Immature natural killer cell (primary cell): Measurements from ENCODE around the gene MRPS31. TPM values are rescaled to one million over a fixed set of nuclear protein-coding genes. Genes with fewer than 3 reads are reported as not detected.
"Not testable (repeated sequence)": the region's sequence is repeated elsewhere in the genome, so short reads cannot be mapped to it uniquely, and the experiment has no call there.

ENCODE experiments used
- DNase-seq, 3 donors: peaks; one replicate each; pipeline ENCODE4 v3.0.0; 2022; ENCODE audit warnings: mixed read lengths in 1 of 3
- H3K27ac Mint-ChIP-seq, 6 donors: one replicate each; pipeline ENCODE4 v1.8.0; 2020; ENCODE audit warnings: mixed read lengths in 6 of 6, mild to moderate bottlenecking in 5 of 6, inconsistent platforms in 4 of 6, moderate library complexity in 3 of 6
- H3K27me3 Mint-ChIP-seq, 3 donors: one replicate each; pipeline ENCODE4 v1.8.0; 2020 to 2021; ENCODE audit warnings: low read depth in 3 of 3, mild to moderate bottlenecking in 3 of 3, mixed read lengths in 3 of 3, moderate library complexity in 3 of 3, inconsistent platforms in 1 of 3
- H3K36me3 Mint-ChIP-seq, 3 donors: one replicate each; pipeline ENCODE4 v1.8.0; 2020; ENCODE audit warnings: mixed read lengths in 3 of 3, inconsistent platforms in 2 of 3, mild to moderate bottlenecking in 2 of 3
- H3K4me1 Mint-ChIP-seq, 2 donors: one replicate each; pipeline ENCODE4 v1.8.0; 2020; ENCODE audit warnings: inconsistent platforms in 2 of 2, mild to moderate bottlenecking in 2 of 2, mixed read lengths in 2 of 2, moderate library complexity in 1 of 2
- H3K4me3 Mint-ChIP-seq, 5 donors: one replicate each; pipeline ENCODE4 v1.8.0; 2020; ENCODE audit warnings: mild to moderate bottlenecking in 5 of 5, mixed read lengths in 5 of 5, inconsistent platforms in 3 of 5, moderate library complexity in 3 of 5
- H3K9me3 Mint-ChIP-seq, 6 donors: one replicate each; pipeline ENCODE4 v1.8.0; 2020; ENCODE audit warnings: mild to moderate bottlenecking in 6 of 6, mixed read lengths in 6 of 6, inconsistent platforms in 4 of 6, moderate library complexity in 3 of 6
- polyA plus RNA-seq, 3 donors: library from polyadenylated mRNA; unstranded; fragments of 300-500 nt; fragmentation: Illumina TruSeq; gene quantifications; one replicate each; pipeline ENCODE4 v1.2.3, GENCODE V29; 2021

The MRPS31 gene
- polyA plus RNA-seq, 3 donors from 2014 or later = 30.9 to 38.0 (median 33.4) TPM

DNA sequence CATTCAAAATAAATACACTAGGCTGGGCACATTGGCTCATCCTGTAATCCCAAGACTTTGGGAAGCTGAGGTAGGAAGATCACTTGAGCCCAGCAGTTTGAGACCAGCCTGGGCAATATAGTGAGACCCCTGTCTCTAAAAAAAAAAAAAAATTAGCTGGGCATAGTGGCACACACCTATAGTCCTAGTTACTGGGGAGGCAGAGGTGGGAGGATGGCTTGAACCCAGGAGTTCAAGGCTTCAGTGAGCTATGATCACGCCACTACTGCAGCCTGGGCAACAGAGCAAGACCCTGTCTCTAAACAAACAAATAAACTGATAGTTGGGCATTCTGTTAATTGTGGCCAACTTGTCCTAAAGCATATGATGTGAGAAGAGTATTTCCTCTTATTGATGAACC is 12.0 kb upstream of the MRPS31 start:
- not testable (repeated sequence) for H3K27ac Mint-ChIP-seq, DNase-seq, H3K27me3 Mint-ChIP-seq, H3K9me3 Mint-ChIP-seq, H3K4me1 Mint-ChIP-seq, H3K36me3 Mint-ChIP-seq, H3K4me3 Mint-ChIP-seq

- no peak overlapping the region for H3K4me3 Mint-ChIP-seq
- no peak overlapping the region for H3K27ac Mint-ChIP-seq
Measured at GRCh38 chr13:40781717-40782116, 10.7 kb upstream of the MRPS31 start.

DNA sequence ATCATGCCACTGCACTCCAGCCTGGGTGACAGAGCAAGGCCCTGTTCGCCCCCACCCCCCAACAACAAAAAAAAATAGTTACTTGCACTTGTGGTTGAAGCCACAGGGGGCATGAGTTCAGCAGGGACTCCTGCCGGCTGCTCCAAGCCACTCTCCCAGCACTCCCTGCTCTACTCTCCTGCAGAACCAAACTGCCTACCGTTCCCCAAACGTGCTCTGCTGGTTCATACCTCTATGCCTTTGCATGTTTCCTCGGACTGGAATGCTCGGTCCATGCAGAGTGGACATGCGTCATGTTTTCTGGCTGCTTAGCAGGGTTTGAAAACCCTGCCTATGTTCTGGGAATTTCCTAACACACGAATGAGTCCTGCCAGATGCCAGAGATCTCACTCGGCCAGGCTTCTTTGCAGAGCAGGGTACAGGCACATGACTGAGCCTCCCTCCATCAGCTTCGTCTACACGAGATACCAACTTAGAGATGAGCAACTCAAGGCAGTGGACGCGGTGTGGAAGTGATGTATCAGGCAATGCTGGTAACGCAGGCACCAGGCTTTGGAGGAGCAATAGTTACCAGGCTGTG is 9.9 kb upstream of the MRPS31 start:
- Mint-ChIP-seq H3K27me3 (peaks cover 0 to 3% (median 0%) of the 10 kb centered on the region in 3 donors), H3K27ac (no peak overlapping the region), H3K36me3 (no peaks in the 10 kb centered on the region)

More at GRCh38 chr13:40781717-40782116, 10.7 kb upstream of the MRPS31 start:
- peaks cover 0 to 3% (median 0%) of the 10 kb centered on the region in 3 donors for H3K27me3 Mint-ChIP-seq
- peaks cover 14% of the 10 kb centered on the region in 2 donors for H3K4me1 Mint-ChIP-seq
- no peak for DNase-seq
- no peaks in the 10 kb centered on the region for H3K36me3 Mint-ChIP-seq
- H3K9me3 Mint-ChIP-seq = no peaks in the 10 kb centered on the region

GRCh38 chr13:40779796-40780285 is 8.9 kb upstream of the MRPS31 start:
- Mint-ChIP-seq H3K36me3 (no peaks in the 10 kb centered on the region), H3K9me3 (no peaks in the 10 kb centered on the region), H3K4me3 (no peak overlapping the region), H3K4me1 (peaks cover 26 to 28% of the 10 kb centered on the region in 2 donors), H3K27me3 (peaks cover 0 to 3% (median 0%) of the 10 kb centered on the region in 3 donors), H3K27ac (no peak overlapping the region)
- DNase-seq = no peak

More for the DNA sequence above, 9.9 kb upstream of the MRPS31 start:
- Mint-ChIP-seq H3K4me3 (no peak overlapping the region), H3K9me3 (no peaks in the 10 kb centered on the region), H3K4me1 (peaks cover 22% of the 10 kb centered on the region in 2 donors)
- DNase-seq = no peak

GRCh38 chr13:40779049-40779448 is 8.1 kb upstream of the MRPS31 start:
- Mint-ChIP-seq H3K9me3 (no peaks in the 10 kb centered on the region), H3K27ac (peak overlapping the region in 2 of 6 donors; percentile 41 to 55)

GRCh38 chr13:40777809-40778175 is 6.8 kb upstream of the MRPS31 start:
- Mint-ChIP-seq H3K4me3 (peak overlapping the region in 4 of 5 donors; percentile 60 to 77 (median 69)), H3K27me3 (peaks cover 0 to 3% (median 0%) of the 10 kb centered on the region in 3 donors), H3K9me3 (no peaks in the 10 kb centered on the region), H3K27ac (peak overlapping the region; percentile 71 to 98 (median 94)), H3K36me3 (no peaks in the 10 kb centered on the region), H3K4me1 (peaks cover 26 to 28% of the 10 kb centered on the region in 2 donors)
- DNase-seq = no peak

More at GRCh38 chr13:40779049-40779448, 8.1 kb upstream of the MRPS31 start:
- Mint-ChIP-seq H3K4me3 (no peak overlapping the region), H3K36me3 (no peaks in the 10 kb centered on the region), H3K27me3 (peaks cover 0 to 3% (median 0%) of the 10 kb centered on the region in 3 donors), H3K4me1 (peaks cover 26 to 28% of the 10 kb centered on the region in 2 donors)
- DNase-seq = no peak

DNA sequence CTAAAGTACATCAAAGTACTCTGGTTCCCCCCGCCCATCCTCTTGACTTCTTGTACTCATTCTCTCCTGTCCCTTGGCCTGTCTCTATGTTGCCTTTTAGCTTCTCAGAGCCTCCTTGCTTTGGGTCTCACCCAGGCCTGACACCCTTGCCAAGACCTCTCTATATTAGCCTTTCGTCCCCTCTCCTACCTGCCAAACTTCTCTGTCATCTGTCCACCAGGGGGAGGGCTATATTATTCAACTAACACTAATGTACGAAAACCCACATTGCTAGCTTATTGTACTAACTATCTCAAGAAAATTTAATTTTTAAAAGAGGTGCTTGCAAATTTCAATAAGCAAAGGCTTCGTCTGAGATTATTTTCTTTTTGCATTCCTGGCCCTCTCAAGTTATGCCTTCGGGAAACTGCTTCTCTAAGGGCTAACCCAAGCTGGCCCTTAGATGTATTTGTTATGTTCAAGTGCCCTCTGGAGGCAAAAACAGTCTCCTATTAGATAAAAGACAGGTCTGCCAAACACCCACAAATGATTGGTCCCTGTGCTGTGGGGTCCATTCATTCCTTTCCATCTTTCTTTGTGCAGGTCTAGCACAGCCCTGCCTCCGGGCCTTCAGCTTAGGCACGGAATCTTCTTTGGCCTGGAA is 6.3 kb upstream of the MRPS31 start:
- peak; percentile 63 to 64 (median 64) for DNase-seq

DNA sequence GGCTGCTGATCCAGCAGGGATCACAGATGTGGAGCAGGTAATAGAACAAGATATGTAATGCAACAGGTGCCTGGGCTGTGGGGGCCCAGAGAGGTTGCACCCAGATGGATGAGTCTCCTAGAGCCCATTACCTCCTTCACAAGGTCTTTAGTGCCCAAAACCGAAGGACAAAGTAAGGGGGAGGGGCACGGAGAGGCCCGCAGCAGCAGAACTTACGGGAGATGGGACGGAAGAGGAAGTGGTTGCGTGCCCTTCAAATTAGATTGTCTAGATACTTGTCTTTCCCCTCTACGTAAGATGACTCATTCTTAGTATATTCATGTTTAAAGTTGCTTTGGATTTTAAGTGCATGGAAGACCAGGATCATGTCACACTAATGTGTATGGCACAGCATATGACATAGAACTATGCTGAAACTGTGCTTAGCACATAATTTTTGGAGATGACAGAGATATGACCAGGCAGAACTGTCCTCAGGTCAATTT is 5.7 kb upstream of the MRPS31 start:
- H3K27me3 Mint-ChIP-seq = peaks cover 0 to 3% (median 0%) of the 10 kb centered on the region in 3 donors
- peak overlapping the region; percentile 91 to 98 (median 96) for H3K27ac Mint-ChIP-seq
- peaks cover 26 to 28% of the 10 kb centered on the region in 2 donors for H3K4me1 Mint-ChIP-seq
- peak overlapping the region; percentile 60 to 86 (median 77) for H3K4me3 Mint-ChIP-seq
- DNase-seq = peak; percentile 49 to 51 (median 50)
- no peaks in the 10 kb centered on the region for H3K36me3 Mint-ChIP-seq
- H3K9me3 Mint-ChIP-seq = no peaks in the 10 kb centered on the region

More for the DNA sequence above, 6.3 kb upstream of the MRPS31 start:
- no peaks in the 10 kb centered on the region for H3K9me3 Mint-ChIP-seq
- peak overlapping the region; percentile 91 to 98 (median 96) for H3K27ac Mint-ChIP-seq
- H3K27me3 Mint-ChIP-seq = peaks cover 0 to 3% (median 0%) of the 10 kb centered on the region in 3 donors
- peaks cover 26 to 28% of the 10 kb centered on the region in 2 donors for H3K4me1 Mint-ChIP-seq
- no peaks in the 10 kb centered on the region for H3K36me3 Mint-ChIP-seq
- peak overlapping the region; percentile 60 to 86 (median 77) for H3K4me3 Mint-ChIP-seq

- Mint-ChIP-seq H3K27me3 (peaks cover 0 to 4% (median 3%) of the 10 kb centered on the region in 3 donors), H3K4me3 (peak overlapping the region; percentile 60 to 86 (median 77)), H3K4me1 (peaks cover 28 to 31% of the 10 kb centered on the region in 2 donors), H3K36me3 (no peaks in the 10 kb centered on the region), H3K9me3 (no peaks in the 10 kb centered on the region), H3K27ac (peak overlapping the region; percentile 91 to 98 (median 96))
- DNase-seq = no peak
Measured at GRCh38 chr13:40776232-40776631, 5.2 kb upstream of the MRPS31 start.

- Mint-ChIP-seq H3K4me3 (no peak overlapping the region), H3K36me3 (no peaks in the 10 kb centered on the region), H3K4me1 (peaks cover 42 to 47% of the 10 kb centered on the region in 2 donors), H3K27ac (peak overlapping the region in 1 of 6 donors; percentile 60), H3K9me3 (no peaks in the 10 kb centered on the region), H3K27me3 (peaks cover 1 to 9% (median 8%) of the 10 kb centered on the region in 3 donors)
- no peak for DNase-seq
Measured at GRCh38 chr13:40774672-40775071, 3.7 kb upstream of the MRPS31 start.

DNA sequence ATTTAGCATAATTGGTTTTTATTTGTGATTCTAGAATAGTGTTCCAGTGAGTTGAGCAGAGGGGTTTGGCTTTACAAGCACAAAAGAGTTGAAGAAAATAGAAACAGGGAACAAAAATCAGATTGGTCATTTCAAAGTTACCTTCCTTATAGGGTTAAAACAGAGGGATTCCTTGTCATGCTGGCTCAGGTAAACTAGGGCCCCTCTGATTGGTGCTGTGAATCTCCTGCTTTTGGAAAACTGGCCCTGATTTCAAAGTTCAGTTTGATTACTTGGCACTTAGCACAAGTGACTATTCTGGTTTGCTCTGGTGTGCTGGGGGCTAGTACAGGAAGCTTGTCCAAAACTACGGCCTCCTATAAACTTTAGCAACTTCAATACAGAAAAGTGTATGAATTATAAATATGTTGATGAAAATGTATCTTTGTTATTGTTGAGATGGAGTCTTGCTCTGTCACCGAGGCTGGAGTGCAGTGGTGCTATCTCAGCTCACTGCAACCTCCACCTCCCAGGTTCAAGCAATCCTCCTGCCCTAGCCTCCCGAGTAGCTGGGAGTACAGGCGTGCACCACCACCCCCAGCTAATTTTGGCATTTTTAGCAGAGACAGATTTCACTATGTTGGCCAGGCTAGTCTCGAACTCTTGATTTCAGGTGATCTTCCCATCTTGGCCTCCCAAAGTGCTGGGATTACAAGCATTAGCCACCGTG is 1.9 kb upstream of the MRPS31 start:
- peaks cover 1 to 9% (median 8%) of the 10 kb centered on the region in 3 donors for H3K27me3 Mint-ChIP-seq
- H3K27ac Mint-ChIP-seq = peak overlapping the region in 3 of 6 donors; percentile 34 to 62 (median 52)
- no peak for DNase-seq
- peak overlapping the region; percentile 11 to 99 (median 57) for H3K4me3 Mint-ChIP-seq
- no peaks in the 10 kb centered on the region for H3K36me3 Mint-ChIP-seq
- no peaks in the 10 kb centered on the region for H3K9me3 Mint-ChIP-seq
- H3K4me1 Mint-ChIP-seq = peaks cover 49 to 51% of the 10 kb centered on the region in 2 donors

DNA sequence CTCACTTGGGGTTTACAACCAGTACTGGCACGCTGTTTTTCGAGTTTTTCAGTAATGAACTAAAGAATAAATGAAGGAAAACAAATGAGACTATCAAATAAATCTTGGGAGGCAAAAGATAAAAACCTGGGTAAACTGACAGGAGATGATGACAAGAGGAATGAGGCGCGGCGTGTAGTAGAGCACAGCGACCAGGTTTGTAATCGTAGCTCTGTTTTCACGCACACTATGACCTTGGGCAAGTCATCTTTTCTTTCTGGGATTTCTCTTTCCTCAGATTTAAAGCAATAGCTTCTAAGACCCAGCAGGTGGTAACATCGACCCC is 419 bp downstream of the MRPS31 start:
- H3K4me1 Mint-ChIP-seq = peaks cover 27% of the 10 kb centered on the region in 2 donors
- no peak for DNase-seq
- H3K4me3 Mint-ChIP-seq = peak overlapping the region; percentile 98 to 99 (median 99)
- no peaks in the 10 kb centered on the region for H3K36me3 Mint-ChIP-seq
- H3K27ac Mint-ChIP-seq = peak overlapping the region; percentile 94 to 99 (median 98)
- peaks cover 1 to 8% (median 7%) of the 10 kb centered on the region in 3 donors for H3K27me3 Mint-ChIP-seq
- no peaks in the 10 kb centered on the region for H3K9me3 Mint-ChIP-seq

- peak overlapping the region; percentile 98 to 99 (median 99) for H3K4me3 Mint-ChIP-seq
- peak overlapping the region in 4 of 6 donors; percentile 97 to 99 (median 98) for H3K27ac Mint-ChIP-seq
- no peaks in the 10 kb centered on the region for H3K9me3 Mint-ChIP-seq
- H3K4me1 Mint-ChIP-seq = peaks cover 25 to 27% of the 10 kb centered on the region in 2 donors
- H3K36me3 Mint-ChIP-seq = no peaks in the 10 kb centered on the region
- peaks cover 1 to 8% (median 7%) of the 10 kb centered on the region in 3 donors for H3K27me3 Mint-ChIP-seq
- DNase-seq = no peak
Measured at GRCh38 chr13:40769970-40770369, 1.0 kb downstream of the MRPS31 start.
